Bone marrow (tissue), 2 donors: Measurements from ENCODE around the gene VEZT.
A peak's percentile ranks its signal among the peaks of the same experiment; 100 is the strongest.
"Not testable (repeated sequence)": the region's sequence is repeated elsewhere in the genome, so short reads cannot be mapped to it uniquely, and the experiment has no call there.

Experiments
- DNase-seq, 2 donors: peaks; one replicate each; lab custom pipeline; 2025; lab: John Stamatoyannopoulos, UW

VEZT gene, protein sequence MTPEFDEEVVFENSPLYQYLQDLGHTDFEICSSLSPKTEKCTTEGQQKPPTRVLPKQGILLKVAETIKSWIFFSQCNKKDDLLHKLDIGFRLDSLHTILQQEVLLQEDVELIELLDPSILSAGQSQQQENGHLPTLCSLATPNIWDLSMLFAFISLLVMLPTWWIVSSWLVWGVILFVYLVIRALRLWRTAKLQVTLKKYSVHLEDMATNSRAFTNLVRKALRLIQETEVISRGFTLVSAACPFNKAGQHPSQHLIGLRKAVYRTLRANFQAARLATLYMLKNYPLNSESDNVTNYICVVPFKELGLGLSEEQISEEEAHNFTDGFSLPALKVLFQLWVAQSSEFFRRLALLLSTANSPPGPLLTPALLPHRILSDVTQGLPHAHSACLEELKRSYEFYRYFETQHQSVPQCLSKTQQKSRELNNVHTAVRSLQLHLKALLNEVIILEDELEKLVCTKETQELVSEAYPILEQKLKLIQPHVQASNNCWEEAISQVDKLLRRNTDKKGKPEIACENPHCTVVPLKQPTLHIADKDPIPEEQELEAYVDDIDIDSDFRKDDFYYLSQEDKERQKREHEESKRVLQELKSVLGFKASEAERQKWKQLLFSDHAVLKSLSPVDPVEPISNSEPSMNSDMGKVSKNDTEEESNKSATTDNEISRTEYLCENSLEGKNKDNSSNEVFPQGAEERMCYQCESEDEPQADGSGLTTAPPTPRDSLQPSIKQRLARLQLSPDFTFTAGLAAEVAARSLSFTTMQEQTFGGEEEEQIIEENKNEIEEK

GRCh38 chr12:95217377-95218149 lies at the start of gene VEZT, which contains the start of gene FGD6:
Gene VEZT, plus strand, starts transcription at chr12:95217807. Its CDS starts 44 bp downstream, at chr12:95217851.
Gene FGD6, minus strand, starts transcription at chr12:95217467. Its CDS starts 227 bp downstream, at chr12:95217240.
- DNase-seq = peak; percentile 88 to 98

DNA sequence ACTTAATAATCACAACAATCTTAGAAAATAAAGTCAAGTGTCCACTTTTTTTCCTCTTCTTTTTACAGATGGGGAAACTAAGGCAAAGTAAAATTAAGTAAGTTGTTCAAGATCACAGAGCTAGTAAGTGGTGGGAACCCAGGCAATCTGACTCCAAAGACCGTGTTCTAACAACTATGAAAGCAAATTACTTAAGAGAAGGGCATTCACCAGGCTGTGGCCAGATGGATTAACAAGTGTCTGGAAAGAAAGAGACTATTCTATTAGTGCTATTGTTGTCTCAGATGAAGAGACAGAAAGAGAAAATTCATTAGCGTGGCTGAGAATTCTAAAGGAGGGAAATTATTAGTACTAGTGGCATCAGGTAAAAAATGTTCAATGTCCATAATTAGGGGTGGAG lies 48.9 kb upstream of the VEZT start:
- DNase-seq = no peak

DNA sequence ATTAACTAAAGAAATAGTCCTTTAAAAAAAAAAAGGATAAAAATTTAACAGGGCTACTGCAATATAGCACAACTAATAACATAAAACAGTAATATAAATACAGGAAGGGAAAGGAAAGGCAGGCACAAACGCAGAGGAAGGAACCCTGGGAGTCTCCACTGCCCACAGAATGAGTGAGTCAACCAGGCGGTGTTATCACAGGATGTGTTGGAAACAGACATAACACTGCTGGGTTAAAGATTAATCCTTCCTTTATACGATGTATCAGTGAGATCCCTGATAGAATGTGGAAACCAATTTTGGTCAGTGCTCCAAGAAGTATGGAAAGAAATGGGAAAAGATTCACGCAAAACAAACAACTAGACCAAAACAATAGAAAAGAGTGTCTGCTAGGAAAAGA lies 48.2 kb upstream of the VEZT start:
- DNase-seq = no peak

DNA sequence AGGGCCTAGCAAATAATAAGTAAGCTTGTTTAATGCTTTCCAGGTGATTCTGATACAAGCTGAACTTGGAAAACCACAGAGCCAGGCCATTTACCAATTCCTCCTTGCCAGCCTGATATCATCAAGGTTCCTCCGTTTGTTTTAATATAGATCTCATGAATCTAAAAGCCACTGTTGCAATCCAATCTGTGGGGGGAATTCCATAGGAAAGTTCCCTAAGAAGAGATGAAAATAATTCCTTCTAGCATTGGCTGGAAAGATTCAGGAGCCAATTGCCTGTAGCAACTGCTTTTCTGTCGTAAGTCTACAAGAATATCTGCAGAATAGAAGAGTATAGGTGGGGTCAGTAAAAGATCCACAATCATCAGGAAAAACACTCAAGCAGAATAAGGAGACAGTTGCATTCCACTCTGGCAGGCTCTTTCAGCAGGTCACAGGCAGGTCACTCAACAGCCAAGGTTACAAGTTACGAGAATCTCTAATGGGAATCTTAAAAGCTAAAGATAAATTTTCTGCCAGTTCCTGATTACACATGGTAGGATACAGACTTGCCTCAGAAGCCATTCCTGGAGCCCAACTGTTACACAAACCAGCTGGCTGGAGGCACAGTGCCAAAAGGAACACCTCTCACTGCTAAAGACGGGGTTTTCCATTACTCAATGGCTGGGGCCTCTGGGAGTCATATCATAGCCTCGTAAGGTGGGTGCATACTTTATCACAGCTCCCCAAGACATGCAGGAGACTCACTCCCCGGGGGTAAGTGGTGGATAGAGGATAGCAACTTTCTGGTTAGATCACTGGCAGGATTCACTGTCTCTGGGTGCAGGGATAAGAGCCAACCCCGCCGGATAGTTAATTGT lies 44.0 kb upstream of the VEZT start:
- no peak for DNase-seq

GRCh38 chr12:95177201-95177768 lies 40.3 kb upstream of the VEZT start:
- no peak for DNase-seq

DNA sequence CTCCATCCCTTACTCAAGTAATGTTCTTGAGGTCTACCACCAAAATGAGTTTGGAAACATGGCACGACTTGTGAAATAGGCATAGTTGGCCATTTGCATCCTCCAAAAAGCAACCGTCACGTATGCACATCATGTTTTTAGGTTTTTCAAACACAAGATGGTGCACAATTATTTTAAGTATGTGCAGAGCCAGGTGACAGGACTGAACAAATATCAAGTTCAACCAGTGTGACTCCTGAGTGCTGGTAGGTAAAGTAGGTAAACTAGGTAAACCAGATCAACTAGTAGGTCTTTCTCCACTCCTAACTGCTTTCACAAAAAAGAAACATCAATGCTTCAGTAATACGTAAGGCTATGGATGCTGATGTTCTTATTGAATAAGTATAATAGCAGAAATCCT lies 39.5 kb upstream of the VEZT start:
- no peak for DNase-seq

- no peak for DNase-seq
These were observed 38.6 kb upstream of the VEZT start for GRCh38 chr12:95179011-95179410.

- no peak for DNase-seq
These were observed 36.5 kb upstream of the VEZT start for GRCh38 chr12:95181103-95181502.

- DNase-seq = no peak
These were observed 34.7 kb upstream of the VEZT start for GRCh38 chr12:95182868-95183415.

GRCh38 chr12:95184121-95184520 lies 33.5 kb upstream of the VEZT start:
- DNase-seq = no peak

DNA sequence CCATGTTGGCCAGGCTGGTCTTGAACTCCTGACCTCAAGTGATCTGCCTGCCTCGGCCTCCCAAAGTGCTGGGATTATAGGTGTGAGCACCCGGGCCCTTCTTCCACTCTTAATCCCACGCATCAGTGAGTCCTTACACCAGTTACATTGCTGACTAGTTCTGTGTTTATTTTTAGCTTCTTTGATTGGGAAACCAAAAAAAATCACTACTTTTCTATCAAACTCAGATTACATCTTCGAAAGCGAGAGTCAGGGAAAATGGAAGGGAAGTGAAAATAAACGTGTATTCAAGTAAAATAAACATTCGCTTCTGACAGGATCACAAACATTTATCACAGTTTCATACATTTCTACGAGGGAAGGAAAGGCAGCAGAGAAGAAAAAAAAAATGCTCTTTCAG lies 32.5 kb upstream of the VEZT start:
- no peak for DNase-seq

- no peak for DNase-seq
These were observed 31.8 kb upstream of the VEZT start for GRCh38 chr12:95185854-95186253.

GRCh38 chr12:95187865-95188415 lies 29.7 kb upstream of the VEZT start:
- DNase-seq = no peak

GRCh38 chr12:95191060-95191696 lies 26.4 kb upstream of the VEZT start:
- DNase-seq = no peak

DNA sequence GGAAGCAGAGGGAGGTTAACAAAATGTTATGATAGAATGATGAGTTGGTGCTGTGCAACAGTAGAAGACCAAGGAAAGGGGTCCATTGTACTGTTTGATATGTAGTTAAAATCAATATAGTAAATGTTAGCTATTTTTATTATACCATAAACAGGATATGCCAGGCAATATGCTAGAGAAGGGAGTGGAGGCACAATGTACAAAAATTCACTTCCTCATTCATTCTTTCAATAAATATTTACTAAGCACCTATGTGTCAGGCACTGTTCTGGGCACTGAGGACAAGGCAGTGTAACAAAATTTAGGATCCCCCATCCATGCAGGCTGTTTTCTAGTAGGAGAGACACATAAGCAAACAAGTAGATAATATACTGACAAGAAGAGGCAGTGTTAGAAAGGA lies 25.3 kb upstream of the VEZT start:
- DNase-seq = no peak

GRCh38 chr12:95193139-95193538 lies 24.5 kb upstream of the VEZT start:
- no peak for DNase-seq

GRCh38 chr12:95195122-95195521 lies 22.5 kb upstream of the VEZT start:
- no peak for DNase-seq

DNA sequence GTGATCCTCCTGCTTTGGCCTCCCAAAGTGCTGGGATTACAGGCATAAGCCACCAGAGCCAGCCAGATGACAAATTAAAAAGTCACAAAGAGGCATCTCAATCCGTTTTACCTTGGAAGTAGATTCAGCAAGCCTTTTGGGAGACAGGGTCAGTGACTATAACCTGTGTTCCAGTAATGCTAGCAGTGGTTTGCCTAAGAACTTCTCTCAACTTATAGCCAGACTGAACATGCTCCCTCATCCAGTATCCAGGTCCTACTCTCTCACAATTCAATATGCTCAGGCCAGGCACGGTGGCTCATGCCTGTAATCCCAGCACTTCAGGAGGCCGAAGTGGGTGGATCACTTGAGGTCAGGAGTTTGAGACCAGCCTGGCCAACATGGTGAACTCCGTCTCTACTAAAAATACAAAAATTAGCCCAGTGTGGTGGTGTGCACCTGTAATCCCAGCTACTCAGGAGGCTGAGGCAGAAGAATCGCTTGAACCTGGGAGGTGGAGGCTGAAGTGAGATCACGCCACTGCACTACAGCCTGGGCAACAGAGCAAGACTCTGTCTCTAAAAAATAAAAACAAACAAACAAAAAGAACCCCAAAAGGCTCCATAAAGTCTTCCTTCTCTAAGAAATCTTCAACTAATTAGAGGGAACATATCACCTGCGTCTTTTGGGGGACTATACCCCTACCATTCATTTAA lies 20.6 kb upstream of the VEZT start:
- DNase-seq = not testable (repeated sequence)

DNA sequence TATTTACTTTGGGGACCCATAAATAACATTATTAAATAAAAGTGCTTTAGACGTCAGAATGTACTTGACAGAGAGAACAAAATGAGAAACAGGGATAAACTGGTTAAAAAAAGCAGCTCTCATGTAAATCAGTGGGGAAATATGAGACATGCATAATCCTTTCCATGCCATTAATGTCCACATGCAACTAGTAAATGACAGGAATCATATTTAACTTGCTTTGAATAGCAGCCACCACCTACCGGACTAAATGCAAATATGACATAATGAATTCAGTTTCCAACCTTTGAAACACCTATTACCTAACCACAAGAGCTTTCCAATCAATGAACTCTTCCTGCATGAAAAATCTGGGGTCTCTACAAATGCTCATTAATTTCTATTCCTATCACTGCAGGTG lies 20.0 kb upstream of the VEZT start:
- no peak for DNase-seq
